ENCODE measurements around the gene FA2H.

- TF ChIP-seq CTCF (IDR thresholded peaks at IDR 0.05; ENCODE audit: insufficient read depth, low read length, poor library complexity, severe bottlenecking) (no peak), EZH2phosphoT487 (conservative IDR thresholded peaks at IDR 0.05; ENCODE audit: low read length) (no peak)
These were observed 4.0 kb upstream of the FA2H start for GRCh38 chr16:74778646-74779045.
